HG02970 (cell line): ENCODE measurements around the gene LAPTM5.
"Not testable (repeated sequence)": the region's sequence is repeated elsewhere in the genome, so short reads cannot be mapped to it uniquely, and the experiment has no call there.

Source experiments
- ATAC-seq: cut with Tn5 transposase; IDR thresholded peaks from one replicate; pipeline ENCODE4 v1.9.1; 2021; ENCODE audit warnings: mild to moderate bottlenecking, moderate library complexity, moderate number of reproducible peaks; ENCODE audit not compliant: unreplicated experiment, low FRiP score

The LAPTM5 gene

GRCh38 chr1:30702823-30703222 is 54.8 kb downstream of the LAPTM5 start:
- no peak for ATAC-seq

DNA sequence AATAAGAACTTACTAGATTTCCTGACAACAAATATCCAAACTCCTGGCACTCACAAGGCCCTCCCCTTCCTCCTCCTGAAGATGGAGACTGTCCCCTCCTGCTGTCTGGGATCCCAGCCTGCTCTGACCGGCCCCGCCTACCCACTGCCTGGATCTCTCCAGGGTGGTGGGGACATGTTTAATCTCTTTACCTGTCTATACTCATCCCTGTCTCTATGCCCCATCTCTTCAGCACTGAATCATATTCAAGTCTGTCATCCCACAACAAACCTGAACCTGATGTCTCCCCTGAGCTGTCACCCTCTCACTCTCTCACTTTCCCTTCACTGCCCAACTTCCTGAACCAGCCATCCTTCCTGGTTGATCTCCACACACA is 56.3 kb downstream of the LAPTM5 start:
- no peak for ATAC-seq

- ATAC-seq: no peak
Observed at GRCh38 chr1:30700528-30701257, 56.9 kb downstream of the LAPTM5 start.

DNA sequence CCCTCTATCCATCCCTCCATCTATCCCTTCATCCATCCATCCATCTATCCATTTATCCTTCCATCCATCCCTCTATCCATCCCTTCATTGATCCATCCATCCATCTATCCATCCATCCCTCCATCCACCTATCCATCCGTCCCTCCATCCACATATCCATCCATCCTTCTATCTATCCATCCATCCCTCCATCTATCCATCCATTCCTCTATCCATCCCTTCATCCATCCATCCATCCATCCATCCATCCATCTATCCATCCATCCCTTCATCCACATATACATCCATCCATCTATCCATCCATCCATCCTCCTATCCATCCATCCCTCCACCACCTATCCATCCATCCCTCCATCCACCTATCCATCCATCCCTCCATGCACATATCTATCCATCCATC is 57.8 kb downstream of the LAPTM5 start:
- no peak for ATAC-seq

- no peak for ATAC-seq
Observed at GRCh38 chr1:30698401-30698981, 59.1 kb downstream of the LAPTM5 start.

DNA sequence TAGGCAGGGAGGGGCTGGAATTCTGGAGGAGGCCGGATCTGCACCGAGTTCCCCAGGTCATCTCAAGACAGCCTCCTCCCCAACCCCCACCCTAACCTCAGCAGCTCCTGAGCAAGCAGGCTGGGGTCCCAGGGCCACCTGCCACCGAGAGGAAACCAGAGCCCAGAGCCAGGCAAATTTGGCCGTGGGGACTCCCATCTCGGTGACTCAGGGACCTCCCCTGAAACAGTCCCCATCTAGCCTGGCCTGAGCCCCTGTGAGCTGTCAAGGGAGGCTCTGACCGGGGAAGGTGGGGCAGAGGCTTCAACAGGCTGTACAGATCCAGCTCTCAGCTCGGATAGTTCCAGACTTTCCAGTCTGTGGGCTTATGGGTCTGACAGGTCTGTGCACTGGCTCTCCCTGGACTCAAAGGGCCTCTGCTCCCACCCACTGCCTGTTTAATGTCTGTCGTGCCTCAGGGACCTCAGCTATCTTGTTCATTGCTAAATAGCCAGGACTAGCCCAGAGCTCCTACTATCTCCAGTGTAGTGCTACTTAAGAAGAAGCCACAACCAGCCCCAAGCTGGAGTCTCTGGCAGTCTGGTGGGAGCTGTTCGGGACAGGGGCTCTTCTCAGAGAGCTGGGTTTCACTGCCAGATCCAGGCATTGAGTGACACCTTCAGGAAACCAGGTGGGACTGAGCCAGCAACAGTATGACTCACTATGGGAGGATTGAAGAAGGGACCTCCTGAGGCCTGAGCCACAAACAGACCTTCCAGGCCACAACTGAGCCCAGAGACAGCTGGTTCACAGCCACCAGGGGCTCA is 59.8 kb downstream of the LAPTM5 start:
- ATAC-seq: no peak

GRCh38 chr1:30696831-30697230 is 60.7 kb downstream of the LAPTM5 start:
- no peak for ATAC-seq

DNA sequence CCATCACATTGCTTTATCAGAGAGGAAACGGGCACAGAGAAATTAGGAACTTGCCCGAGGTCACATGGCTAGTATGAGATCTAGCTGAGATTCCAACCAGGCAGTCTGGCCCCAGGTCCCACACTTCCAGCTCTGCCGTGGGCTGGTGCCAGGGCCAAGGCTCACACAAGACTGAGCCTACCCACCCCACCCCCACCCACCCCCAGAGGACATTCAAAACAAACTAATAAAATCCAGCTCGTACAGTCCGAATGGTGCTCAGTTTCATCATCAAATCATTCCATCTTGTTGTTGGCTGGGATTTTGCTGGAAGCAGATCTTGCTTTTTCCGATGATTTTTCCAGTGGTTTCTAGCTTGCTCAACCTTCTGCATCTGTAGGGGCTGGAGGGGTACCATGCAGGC is 62.1 kb downstream of the LAPTM5 start:
- ATAC-seq: no peak

DNA sequence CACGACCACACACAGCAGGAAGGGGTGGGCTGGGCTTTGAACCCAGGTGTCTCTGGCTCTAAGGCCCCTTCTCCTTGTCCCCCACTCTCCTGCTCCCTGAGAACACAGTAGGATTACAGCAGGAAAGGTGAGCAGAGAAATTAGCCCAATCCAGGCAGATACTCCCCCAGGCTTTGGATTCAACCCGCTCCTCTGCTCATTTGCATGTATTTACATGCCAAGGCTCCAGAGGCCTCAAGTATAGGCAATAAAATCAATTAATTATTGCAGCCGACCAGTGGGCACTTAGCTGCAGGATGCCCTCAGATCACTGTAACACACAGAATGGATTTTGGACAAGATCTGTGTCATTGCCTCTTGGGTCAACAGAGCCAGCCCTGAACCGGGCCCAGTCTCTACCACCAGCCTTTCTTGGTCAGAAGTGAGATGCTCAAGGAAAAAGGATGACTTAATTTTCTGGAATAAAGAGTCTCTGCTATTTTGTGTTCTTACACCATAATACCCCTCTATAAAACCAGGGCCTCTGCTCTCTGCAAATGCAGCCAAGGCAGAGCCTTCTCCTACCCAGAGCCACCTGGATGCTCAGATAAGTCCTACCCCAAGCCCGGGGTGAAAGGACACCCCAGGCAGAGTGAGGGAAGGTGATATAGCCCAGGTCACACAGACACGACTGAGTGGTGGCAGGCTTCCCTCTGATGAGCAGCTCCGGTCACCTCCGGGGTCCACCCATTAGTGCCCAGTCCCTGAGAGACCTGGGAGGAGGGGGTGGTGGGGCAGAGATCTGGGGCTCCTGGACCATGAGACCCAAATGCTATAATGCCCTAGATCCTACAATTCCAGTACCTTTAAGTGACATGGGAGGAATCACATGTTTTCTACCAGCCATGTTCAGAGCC is 63.0 kb downstream of the LAPTM5 start:
- ATAC-seq: no peak

DNA sequence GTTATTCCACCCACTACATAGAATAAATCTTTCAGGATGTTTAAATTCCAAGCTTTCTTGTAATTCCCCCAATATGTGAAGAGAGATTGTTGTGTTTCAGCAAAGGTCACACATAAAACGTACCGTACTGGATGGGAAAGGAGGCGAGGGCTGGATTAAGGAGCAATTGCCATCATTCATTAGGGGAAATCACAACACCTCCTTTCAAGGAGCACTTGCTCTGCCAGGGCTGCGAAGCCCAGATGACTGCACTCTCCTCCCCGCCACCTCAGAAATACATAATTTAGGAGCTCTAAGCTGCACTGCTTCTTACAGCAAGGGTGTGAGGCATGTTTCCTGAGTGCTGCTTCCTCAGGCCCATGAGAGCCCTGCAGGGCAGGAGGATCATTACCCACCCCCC is 63.8 kb downstream of the LAPTM5 start:
- ATAC-seq: no peak

DNA sequence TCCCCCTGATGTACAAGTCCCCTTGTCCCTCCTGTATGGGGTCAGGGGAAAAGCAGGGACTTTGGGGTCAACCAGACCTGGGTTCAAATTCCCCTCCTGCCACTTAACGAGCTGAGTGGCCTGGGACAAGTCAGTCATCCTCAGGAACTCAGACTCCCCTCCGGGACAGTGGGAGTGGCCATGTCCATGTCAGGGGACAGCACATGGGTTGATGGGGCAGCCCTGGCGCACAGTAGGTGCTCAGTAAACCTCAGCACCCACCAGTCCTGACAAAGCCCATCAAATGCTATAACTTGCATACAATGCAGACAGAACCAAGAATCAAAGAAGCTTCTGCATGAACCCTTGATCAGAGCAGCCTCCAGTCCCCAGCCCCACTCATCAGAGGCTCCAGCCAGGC is 64.2 kb downstream of the LAPTM5 start:
- no peak for ATAC-seq

GRCh38 chr1:30692948-30693301 is 64.6 kb downstream of the LAPTM5 start:
- ATAC-seq: no peak

- ATAC-seq: no peak
Observed at GRCh38 chr1:30692201-30692947, 65.2 kb downstream of the LAPTM5 start.

DNA sequence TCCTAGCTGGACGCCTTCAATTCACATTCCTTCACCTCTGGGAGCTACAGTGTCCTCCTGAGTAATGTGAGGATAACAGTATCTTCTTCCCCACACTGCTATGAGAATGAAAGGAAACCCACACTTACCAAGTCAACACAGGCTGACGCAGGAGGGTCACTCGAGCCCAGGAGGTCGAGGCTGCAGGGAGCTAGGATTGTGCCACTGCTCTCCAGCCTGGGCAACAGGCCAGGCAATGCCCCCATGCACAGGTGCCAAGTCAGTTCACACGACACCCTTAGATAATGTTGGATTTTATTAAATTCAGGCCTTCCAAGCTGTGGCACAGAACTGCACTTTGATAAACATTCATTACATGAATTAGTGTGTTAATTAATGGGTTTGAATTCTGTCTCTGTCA is 66.1 kb downstream of the LAPTM5 start:
- no peak for ATAC-seq

GRCh38 chr1:30689901-30690645 is 67.5 kb downstream of the LAPTM5 start:
- no peak for ATAC-seq

GRCh38 chr1:30688920-30689794 is 68.4 kb downstream of the LAPTM5 start:
- ATAC-seq: no peak

- not testable (repeated sequence) for ATAC-seq
Observed at GRCh38 chr1:30688516-30688915, 69.1 kb downstream of the LAPTM5 start.

DNA sequence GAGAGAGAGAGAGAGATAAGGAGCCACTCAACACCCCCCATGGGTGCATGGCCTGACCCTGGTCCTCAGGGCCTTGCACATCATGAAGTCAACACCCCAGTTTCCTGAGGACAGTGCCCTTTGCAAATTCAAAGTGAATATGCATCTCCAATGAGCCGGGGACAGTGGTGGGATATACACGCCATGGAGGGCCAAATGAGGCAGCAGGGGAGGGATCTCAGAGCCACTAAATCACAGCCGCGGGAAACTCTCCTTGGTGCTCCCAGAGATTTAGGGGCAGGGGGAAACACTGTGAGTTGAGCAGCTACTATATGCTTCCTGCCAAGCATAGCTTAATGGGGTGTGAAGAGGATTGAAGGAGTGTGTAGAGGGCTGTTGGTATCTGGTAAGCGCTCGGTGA is 69.7 kb downstream of the LAPTM5 start:
- no peak for ATAC-seq
